ENCODE measurements around the gene ZNF280D.

DNA sequence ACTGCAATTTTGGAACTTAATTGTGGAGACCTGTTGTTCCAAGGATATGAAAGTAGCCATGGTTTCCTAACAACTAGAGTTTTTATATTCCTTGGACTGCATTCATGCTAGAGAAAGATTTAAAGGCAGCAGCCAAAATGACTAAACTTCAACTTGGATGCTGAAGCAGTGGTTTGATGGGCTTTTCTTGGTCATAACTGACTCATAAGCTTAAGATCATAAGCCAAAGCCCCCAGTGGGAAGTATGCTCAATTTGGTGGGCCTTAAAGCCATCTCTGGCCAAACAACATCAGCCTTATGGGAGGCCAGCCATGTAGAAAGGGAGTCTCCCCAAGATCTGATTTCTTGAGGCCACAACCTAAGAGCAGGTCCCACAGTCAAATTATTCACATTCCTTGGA lies 80.2 kb downstream of the ZNF280D start:
- TF ChIP-seq CTCF (conservative IDR thresholded peaks at IDR 0.05) (no peak), ZFX (IDR thresholded peaks at IDR 0.05) (no peak)
